ENCODE data around the gene KLHL22.
"Not testable (repeated sequence)": the region's sequence is repeated elsewhere in the genome, so short reads cannot be mapped to it uniquely, and the experiment has no call there.

The KLHL22 gene

DNA sequence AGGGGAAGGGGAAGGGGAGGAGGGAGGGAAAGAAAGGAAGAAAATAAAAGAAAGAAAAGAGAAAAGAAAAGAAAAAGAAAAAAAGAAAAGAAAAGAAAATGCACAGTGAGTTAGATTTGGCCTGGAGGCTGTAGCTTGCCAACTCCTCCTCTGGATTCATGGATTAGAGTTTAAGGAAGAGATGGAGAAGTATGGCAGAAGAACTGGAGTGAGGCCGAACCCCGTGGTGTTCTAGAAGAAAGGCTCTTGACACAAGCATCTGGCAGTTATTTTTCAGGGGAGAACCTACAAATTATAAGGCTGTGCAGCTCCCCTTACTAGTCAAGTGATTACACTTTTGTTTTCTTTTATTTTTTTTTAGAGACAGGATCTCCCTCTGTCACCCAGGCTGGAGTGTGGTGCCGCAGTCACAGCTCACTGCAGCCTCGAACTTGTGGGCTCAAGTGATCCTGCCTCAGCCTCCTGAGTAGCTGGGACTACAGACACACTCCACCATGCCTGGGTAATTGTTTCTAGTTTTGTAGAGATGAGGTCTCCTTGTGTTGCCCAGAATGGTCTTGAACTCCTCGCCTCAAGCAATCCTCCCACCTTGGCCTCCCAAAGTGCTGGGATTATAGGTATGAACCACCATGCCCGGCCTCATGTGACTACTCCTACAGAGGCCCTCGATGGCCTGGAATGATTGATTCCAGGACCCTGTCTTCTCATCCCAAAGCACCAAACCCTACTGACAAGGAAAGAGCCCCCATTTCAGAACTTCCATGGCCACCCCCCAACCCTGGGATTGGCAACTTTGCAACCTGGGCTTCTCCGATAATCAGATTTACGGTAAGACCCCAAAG lies 82.2 kb downstream of the KLHL22 start:
- TF ChIP-seq, protein P1, sequence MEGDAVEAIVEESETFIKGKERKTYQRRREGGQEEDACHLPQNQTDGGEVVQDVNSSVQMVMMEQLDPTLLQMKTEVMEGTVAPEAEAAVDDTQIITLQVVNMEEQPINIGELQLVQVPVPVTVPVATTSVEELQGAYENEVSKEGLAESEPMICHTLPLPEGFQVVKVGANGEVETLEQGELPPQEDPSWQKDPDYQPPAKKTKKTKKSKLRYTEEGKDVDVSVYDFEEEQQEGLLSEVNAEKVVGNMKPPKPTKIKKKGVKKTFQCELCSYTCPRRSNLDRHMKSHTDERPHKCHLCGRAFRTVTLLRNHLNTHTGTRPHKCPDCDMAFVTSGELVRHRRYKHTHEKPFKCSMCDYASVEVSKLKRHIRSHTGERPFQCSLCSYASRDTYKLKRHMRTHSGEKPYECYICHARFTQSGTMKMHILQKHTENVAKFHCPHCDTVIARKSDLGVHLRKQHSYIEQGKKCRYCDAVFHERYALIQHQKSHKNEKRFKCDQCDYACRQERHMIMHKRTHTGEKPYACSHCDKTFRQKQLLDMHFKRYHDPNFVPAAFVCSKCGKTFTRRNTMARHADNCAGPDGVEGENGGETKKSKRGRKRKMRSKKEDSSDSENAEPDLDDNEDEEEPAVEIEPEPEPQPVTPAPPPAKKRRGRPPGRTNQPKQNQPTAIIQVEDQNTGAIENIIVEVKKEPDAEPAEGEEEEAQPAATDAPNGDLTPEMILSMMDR (conservative IDR thresholded peaks at IDR 0.05; ENCODE audit: control insufficient read depth, insufficient read depth, low read depth, low read length), result no peak
- DNase-seq (ENCODE audit: low read depth), result no peak
- H3K4me3 ChIP-seq (ENCODE audit: control insufficient read depth, low read depth, low read length), result no peak overlapping the region

DNA sequence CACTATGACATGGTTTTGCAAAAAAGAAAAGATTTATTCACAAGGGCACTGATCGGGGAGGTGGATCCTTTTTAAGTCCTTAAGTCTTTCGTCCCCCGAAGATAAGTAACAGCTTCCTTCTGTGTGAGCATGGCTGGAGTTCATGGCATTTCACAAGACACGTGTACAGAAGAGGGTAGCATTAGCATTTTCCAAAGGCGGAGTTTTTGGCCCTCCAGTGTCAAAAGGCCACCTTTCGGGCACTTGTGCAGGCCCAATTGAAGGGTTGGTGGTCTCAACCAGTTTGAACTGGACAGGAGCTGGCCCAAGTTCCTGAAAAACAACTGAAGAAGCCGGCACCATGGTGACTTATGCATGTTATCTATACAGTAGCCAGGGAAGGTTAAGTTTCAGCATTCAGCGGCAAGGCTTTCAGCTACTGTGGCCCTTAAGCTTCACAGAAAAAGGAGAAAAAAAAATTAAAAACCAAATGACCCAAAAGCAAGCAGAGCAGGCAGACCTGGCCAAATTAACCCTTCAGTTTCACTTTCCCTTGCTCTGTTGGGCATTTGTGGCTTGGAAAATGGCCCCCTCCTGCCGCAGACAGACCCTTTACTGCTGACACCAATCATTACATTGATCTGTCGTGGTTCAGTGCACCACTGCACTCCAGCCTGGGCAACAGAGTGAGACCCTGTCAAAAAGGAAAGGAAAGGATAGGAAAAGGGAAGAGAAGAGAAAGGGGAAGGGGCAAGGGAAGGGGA lies 83.0 kb downstream of the KLHL22 start:
- TF ChIP-seq, protein P1 (conservative IDR thresholded peaks at IDR 0.05; ENCODE audit: control insufficient read depth, insufficient read depth, low read depth, low read length), result no peak
- H3K4me3 ChIP-seq (ENCODE audit: control insufficient read depth, low read depth, low read length), result no peak overlapping the region
- DNase-seq (ENCODE audit: low read depth), result no peak

DNA sequence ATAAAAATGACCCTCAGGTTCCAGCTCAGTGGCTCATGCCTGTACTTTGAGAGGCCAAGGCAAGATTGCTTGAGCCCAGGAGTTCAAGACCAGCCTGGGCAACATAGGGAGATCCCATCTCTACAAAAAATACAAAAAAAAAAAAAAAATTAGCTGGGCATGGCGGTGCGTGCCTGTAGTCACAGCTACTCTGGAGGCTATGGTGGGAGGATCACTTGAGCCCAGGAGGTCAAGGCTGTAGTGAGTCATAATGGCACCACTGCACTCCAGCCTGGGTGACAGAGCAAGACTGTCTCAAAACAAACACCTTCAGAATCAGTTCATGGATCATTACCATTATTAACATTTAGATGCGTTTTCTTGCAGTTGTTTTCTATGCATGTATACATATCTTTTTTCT lies 86.2 kb downstream of the KLHL22 start:
- not testable (repeated sequence) for DNase-seq (ENCODE audit: low read depth)

DNA sequence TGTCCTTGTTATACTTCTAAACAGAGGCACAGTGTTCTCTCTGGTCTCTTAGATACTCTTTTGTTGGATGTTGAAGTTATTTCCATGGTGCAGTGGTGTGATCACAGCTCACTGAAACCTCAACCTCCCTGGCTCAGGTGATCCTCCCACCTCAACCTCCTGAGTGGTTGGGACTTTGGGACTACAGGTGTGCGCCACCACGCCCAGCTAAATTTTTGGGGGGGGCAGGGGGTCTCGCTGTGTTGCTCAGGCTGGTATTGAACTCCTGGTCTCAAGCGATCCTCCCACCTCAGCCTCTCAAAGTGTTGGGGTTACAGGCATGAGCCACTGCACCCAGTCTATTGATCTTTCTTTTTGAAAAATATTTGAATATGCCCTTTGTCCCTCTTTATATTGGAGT lies 86.7 kb downstream of the KLHL22 start:
- TF ChIP-seq, protein P1 (conservative IDR thresholded peaks at IDR 0.05; ENCODE audit: control insufficient read depth, insufficient read depth, low read depth, low read length), result no peak
- DNase-seq (ENCODE audit: low read depth), result no peak

More for the DNA sequence above, 86.2 kb downstream of the KLHL22 start:
- not testable (repeated sequence) for H3K4me3 ChIP-seq (ENCODE audit: control insufficient read depth, low read depth, low read length)

DNA sequence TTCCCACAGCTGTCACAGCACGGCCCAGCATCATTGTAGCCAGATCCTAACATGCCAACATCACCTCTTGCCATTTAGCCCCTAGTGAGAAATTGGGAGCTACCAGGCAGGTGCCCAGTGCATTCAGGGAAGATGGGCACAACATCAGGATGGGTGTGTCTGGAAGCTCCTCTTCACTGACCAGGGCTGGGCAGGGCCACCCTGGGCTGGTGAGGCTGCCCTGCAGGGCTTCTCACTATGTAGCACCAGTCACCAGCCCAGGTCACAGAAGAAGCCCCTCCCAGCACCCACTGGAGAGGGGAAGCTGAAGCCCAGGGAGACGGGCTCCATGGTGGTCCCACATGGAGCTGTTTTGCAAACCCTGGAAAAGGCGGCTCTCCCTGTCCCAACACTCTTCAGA lies 87.8 kb downstream of the KLHL22 start:
- H3K4me3 ChIP-seq (ENCODE audit: control insufficient read depth, low read depth, low read length), result no peak overlapping the region
- DNase-seq (ENCODE audit: low read depth), result no peak
- TF ChIP-seq, protein P1 (conservative IDR thresholded peaks at IDR 0.05; ENCODE audit: control insufficient read depth, insufficient read depth, low read depth, low read length), result no peak

More for the DNA sequence above, 86.7 kb downstream of the KLHL22 start:
- H3K4me3 ChIP-seq (ENCODE audit: control insufficient read depth, low read depth, low read length), result no peak overlapping the region

DNA sequence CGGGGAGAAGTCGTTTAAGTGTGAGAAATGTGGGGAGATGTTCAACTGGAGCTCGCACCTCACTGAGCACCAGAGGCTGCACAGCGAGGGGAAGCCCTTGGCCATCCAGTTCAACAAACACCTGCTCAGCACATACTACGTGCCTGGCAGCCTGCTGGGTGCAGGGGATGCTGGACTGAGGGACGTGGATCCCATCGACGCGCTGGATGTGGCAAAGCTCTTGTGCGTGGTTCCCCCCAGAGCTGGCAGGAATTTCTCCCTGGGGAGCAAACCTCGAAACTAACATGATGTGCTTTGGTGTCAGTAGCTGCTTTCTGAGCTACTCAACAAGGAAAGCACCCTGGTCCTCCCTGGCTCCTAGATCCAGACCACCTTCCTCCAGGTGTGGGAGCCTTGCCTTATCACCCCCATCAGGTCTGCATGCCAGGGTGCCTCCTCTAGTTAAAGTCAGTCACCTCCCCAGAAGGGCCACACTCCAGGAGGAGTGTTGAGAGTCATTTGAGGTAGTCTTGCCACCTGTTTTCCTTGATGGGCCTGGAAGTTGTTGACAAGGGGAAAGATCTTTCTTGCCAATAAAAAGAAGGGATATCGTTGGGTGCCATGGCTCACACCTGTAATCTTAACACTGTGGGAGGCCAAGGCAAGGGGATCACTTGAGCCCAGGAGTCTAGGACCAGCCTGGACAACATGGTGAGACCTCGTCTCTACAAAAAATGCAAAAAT lies 88.7 kb downstream of the KLHL22 start:
- no peak for DNase-seq (ENCODE audit: low read depth)
- TF ChIP-seq, protein P1 (conservative IDR thresholded peaks at IDR 0.05; ENCODE audit: control insufficient read depth, insufficient read depth, low read depth, low read length), result no peak
- no peak overlapping the region for H3K4me3 ChIP-seq (ENCODE audit: control insufficient read depth, low read depth, low read length)

All from fibroblast of mammary gland (primary cell).